Fibroblast of villous mesenchyme (primary cell): ENCODE data around the gene PGGHG. TPM values are rescaled to one million over a fixed set of nuclear protein-coding genes. Genes with fewer than 3 reads are reported as not detected.

Source experiments
- DNase-seq: peaks from one replicate; pipeline ENCODE4 v3.0.0-alpha.2; 2010; ENCODE audit warnings: low read depth
- H3K4me3 ChIP-seq: 2 replicates; pipeline ENCODE4 v1.5.1; 2011; ENCODE audit warnings: low read depth, mild to moderate bottlenecking, low read length
- CTCF ChIP-seq: IDR thresholded peaks from 2 replicates; pipeline ENCODE4 v1.5.1; 2012; ENCODE audit warnings: low read depth, mild to moderate bottlenecking, low read length; ENCODE audit not compliant: insufficient read depth
- total RNA-seq: library from RNA; depleted of rRNA; stranded (reverse); fragments of >200 nt; gene quantifications from 2 replicates; pipeline ENCODE4 v1.2.3, GENCODE V29; 2012

The PGGHG gene
- total RNA-seq, 1 donor = 7.8 TPM

GRCh38 chr11:290621-291231, 1.8 kb downstream of the PGGHG start:
- H3K4me3 ChIP-seq = no peak overlapping the region
- no peak for TF ChIP-seq CTCF
- no peak for DNase-seq

GRCh38 chr11:291281-292210, 2.6 kb downstream of the PGGHG start:
- TF ChIP-seq CTCF = no peak
- DNase-seq = no peak
- no peak overlapping the region for H3K4me3 ChIP-seq

- no peak for TF ChIP-seq CTCF
- DNase-seq = no peak
- H3K4me3 ChIP-seq = no peak overlapping the region
Observed at GRCh38 chr11:292211-293121, 3.5 kb downstream of the PGGHG start.

GRCh38 chr11:293271-293851, 4.4 kb downstream of the PGGHG start:
- no peak overlapping the region for H3K4me3 ChIP-seq
- DNase-seq = no peak
- no peak for TF ChIP-seq CTCF

GRCh38 chr11:293852-294661, 5.1 kb downstream of the PGGHG start:
- TF ChIP-seq CTCF = no peak
- DNase-seq = no peak
- H3K4me3 ChIP-seq = no peak overlapping the region

GRCh38 chr11:294780-295179, 5.9 kb downstream of the PGGHG start:
- no peak for DNase-seq
- no peak for TF ChIP-seq CTCF
- H3K4me3 ChIP-seq = no peak overlapping the region
